Limb (tissue), 2 donors: ENCODE data around the gene SYCN.
"Not testable (repeated sequence)": the region's sequence is repeated elsewhere in the genome, so short reads cannot be mapped to it uniquely, and the experiment has no call there.

Experiments
- DNase-seq, 2 donors: peaks; one replicate each; pipeline ENCODE4 v3.0.0-alpha.2; 2016; ENCODE audit errors: extremely low spot score in 2 of 2

SYCN gene

GRCh38 chr19:39224910-39225309, 20.8 kb upstream of the SYCN start:
- no peak for DNase-seq

- DNase-seq = peak in 1 of 2 donors; percentile 58
Measured at GRCh38 chr19:39223703-39224279, 19.7 kb upstream of the SYCN start.

DNA sequence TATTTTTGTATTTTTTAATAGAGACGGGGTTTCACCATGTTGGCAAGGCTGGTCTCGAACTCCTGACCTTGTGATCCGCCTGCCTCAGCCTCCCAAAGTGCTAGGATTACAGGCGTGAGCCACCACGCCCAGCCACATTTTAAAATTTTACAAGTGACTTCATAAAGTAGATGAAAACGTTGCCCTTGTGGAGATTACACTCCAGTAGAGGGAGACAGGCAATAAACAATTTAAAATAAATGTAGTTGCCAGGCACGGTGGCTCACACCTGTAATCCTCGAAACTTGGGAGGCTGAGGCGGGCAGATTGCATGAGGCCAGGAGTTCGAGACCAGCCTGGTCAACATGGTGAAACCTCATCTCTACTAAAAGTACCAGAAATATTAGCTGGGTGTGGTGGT, 15.0 kb upstream of the SYCN start:
- DNase-seq = not testable (repeated sequence)

DNA sequence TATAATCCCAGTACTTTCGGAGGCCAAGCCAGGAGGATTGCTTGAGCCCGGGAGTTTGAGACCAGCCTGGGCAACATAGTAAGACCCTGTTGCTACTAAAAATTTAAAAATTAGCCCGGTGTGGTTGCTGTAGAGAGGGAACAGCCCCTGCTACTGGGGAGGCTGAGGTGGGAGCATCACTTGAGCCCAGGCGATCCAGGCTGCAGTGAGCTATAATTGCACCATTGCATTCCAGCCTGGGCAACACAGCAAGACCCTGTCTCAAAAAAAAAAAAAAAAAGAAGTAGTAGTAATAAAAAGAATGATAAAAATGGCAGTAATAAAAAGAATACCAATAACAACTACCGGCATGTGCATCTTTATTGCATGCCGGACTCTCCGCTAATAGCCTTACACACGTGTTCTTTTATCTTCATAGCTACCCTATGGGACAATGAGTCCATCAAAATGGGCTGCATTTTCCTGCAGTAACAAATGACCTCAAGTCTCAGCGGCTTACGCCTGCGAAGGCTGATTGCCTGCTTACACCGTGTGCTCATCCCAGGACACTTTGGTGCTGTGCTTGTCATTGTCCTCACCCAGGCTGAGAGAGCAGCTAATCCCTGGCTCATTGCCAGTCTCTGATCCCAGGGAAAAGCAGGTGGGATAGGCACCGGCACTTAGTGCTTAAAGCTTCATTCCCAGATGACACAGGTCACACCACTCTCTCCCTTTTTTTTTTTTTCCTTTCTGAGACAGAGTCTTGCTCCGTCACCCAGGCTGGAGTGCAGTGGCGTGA, 14.4 kb upstream of the SYCN start:
- no peak for DNase-seq

DNA sequence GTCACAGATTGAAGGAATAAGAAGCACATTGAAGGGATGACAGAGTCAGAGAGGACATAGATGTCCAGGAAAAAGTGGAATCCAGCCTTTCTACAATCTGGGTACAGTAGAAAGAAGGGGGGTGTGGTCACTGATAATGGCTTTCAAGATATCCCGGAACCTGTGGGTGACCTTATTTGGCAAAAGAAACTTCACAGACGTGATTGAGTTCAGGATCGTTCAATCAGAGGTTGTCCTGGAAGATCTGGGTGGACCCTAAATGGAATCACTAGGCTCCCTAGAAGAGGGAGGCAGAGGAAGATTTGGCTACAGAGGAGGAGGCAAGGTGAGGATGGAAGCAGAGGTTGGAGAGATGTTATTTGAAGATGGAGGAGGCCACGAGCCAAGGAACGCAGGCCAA, 13.0 kb upstream of the SYCN start:
- no peak for DNase-seq

DNA sequence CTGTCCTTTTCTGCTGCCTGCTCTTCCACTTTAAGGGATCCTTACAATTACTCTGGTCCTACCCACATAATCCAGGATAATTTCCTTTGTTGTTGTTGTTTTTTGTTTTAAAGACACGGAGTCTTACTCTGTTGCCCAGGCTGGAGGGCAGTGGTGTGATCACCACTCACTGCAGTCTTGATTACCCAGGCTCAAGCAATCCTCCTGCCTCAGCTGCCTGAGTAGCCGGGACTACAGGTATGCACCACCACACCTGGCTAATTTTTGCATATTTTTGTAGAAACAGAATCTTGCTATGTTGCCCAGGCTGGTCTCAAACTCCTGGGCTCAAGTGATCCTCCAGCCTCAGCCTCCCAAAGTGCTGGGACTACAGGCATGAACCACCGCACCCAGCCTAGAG, 11.3 kb upstream of the SYCN start:
- DNase-seq = not testable (repeated sequence)

DNA sequence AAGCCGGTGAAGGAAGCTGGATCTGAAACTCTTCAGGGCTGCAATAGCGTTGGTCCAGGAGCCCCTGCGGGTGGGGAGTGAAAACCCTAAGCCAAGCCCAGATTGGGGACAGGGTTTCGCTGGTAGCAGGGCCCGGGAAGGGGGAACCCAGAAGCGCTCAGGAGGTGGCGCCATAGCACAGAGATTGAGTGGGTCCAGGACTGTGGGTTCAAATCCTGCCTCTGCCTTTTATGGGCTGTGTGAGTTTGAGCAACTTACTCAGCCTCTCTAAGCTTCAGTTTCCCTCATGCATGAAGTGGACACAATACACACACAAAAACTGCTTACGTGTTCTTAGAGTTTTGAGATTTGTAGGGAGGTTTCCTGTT, 8.3 kb upstream of the SYCN start:
- DNase-seq = no peak

- DNase-seq = no peak
Measured at GRCh38 chr19:39211731-39212374, 7.8 kb upstream of the SYCN start.

DNA sequence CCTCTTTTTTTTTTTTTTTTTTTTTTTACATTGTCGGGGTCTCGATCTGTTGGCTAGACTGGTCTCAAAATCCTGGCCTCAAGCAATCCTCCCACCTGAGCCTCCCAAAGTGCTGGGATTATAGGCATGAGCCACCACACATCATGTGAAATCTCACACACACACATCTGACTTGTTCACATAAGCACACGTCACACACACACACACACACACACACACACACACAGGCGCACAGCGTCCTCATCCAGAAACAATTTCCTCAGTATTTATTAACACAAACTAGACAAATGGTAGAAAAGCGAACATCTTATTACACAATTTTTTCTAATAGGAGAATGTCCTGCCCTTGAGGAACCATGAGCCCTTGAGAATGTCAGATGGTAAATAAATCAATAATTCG, 5.1 kb upstream of the SYCN start:
- no peak for DNase-seq

DNA sequence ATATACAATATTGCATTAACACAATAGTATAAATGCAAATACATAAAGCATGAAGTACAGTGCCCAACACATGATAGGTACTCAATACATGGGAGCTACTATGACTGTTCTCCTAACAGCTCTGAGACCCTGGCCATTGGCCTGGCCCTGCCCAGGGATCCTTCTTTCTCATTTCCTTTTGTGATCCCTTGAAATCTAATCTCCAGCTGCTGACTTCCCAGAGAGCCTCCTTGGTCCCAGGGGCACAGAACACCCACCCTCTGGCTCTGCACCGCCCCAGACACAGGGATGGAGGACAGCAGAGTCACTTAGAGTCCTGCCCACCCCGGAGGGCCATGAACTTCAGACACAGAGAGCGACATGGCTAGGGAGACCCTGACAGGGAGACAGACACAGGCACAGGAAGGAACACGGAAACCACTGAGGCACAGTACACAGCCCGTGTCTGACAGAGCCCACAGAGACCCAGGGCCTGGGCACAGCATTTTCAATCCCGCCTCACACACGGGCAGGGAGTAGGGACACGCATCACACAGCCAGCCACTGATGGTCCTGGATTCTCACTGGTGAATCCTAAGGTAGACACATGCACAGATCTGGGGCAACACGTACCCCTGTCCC, 4.2 kb upstream of the SYCN start:
- DNase-seq = no peak

DNA sequence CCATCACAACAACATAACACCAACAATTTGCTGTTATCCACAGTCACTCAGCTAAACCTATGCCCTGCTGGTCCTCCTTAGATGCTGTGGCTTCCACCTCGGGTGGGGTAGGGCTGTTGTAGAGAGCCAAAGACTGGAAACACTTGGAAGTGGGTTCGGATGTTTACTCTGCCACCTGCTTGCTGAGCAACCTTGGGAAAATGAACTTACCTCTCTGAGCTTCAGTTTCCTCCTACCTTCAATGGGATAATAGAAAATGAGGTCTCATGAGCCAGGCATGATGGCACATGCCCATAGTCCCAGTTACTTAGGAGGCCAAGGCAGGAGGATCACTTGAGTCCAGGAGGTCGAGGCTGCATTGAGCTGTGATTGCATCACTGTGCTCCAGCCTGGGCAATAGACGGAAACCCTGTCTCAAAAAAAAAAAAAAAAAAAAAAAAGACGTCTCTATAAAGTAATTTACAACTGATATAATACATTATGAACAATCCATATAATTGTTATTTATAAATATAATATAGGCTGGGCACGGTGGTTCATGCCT, 3.3 kb upstream of the SYCN start:
- DNase-seq = no peak

DNA sequence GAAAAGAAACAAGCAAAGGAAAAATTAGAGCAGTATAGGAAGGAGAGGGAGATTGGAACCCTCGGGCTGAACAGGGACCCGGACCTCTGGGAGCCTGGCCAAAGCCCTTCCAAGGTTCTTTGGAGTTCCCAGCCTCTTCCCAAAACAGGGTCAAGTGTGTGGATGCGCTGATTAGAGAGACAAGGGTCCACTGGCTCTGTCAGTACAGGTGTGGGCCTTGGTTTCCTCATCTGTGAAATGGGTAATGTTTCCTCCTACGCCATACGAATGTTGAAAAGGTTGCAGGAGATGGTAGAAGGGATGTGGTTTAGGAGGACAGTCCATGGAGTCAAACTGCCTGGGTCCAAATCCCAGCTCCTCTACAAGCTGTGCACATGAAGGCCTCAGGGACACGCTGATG, 2.1 kb upstream of the SYCN start:
- DNase-seq = no peak

- DNase-seq = no peak
Measured at GRCh38 chr19:39205449-39205764, 1.3 kb upstream of the SYCN start.

- DNase-seq = no peak
Measured at GRCh38 chr19:39202998-39203355, 1.1 kb downstream of the SYCN start.

GRCh38 chr19:39200803-39201115, 3.3 kb downstream of the SYCN start:
- no peak for DNase-seq

DNA sequence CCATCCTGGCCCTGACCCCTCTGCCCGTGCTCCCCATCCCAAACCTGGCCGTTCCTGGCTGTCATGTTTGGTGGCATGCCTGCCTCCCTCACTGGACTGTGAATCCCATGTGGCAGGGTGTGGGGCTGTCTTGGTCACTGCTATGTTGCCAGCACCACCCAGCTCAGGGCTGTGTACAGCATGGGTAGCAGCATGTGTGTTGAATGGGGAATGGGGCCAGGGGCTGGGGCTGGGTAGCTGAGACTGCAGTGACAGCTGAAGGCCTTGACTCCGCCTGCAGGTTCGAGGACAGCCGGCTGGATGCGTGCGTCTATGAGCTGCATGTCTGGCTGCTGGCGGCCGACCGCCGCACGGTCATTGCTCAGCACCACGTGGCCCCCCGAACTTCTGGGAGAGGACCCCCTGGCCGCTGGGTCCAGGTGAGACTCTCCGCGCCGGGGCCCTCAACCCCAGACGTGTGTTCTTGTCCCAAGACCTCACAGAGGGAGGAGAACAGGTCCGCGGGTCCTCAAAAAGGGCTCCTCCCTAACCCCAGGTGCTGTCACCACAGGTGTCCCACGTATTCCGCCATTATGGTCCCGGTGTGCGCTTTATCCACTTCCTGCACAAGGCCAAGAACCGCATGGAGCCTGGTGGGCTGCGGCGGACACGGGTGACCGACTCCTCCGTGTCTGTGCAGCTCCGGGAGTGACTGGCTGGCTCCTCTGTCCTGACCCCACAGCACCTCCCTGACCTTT, 3.8 kb downstream of the SYCN start:
- no peak for DNase-seq

DNA sequence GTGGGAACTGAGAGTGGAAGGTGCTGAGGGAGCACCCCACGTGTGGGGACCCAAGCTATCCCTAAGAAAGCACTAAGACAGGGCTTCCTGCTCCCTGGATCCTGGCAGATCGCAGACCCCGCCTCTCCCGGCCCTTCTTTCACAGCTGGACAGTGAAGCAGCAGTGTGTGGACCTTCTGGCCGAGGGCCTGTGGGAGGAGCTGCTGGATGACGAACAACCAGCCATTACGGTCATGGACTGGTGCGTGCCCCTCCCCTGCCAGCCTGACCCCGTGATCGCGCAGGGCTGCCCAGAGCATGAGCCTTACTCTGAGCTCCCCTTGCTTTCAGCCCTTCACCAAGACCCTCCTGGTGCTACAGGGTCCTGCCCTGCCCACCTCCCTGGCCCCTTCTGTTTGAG, 5.0 kb downstream of the SYCN start:
- no peak for DNase-seq

DNA sequence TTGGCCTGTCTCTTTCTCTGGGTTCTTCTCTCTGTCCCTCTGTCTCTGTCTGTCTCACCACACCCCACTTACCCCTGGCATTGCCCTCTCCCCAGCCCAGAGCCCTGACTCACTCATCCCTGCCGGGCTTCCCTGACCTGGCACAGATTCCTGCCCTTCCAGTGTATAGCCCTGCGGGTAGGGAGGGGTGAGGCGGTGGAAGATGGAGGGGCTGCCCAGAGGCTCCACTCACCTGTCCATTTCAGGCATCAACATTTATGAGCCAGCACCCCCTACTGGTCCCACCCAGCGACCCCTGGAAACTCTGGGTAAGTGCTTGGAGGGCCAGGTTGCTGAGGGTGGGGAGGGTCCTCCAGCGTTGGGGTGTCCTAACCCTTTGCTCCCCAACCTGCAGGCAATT, 6.3 kb downstream of the SYCN start:
- DNase-seq = no peak

DNA sequence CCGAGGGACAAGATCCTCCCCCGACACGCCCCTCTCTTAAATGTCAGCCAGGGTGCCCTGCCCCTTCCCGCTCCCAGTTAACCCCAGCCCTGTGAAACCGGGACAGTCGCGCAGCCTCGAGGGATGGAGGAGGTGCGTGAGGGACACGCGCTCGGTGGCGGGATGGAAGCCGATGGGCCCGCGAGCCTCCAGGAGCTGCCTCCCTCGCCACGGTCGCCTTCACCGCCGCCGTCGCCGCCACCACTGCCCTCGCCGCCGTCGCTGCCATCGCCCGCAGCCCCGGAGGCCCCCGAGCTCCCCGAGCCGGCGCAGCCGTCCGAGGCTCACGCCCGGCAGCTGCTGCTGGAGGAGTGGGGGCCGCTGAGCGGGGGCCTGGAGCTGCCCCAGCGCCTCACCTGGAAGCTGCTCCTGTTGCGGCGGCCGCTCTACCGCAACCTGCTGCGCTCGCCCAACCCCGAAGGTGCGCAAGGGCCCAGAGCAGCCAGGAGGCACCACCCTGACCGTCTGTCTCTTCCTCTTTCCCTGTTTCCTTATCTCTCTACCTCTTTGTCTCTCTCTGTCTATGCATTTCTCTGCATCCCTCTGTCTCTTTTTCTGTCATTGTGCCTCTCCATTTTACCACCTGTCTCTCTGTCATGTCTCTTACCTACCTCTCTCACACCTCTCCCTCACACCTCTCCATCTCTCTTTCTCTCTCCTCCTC, 7.1 kb downstream of the SYCN start, which contains the start of gene NCCRP1:
Gene NCCRP1, plus strand, starts transcription at position 105 of the 703 bp plus-strand sequence. Its CDS starts 19 bp downstream, at position 124.
- DNase-seq = no peak

- no peak for DNase-seq
Measured at GRCh38 chr19:39196320-39196719, 7.7 kb downstream of the SYCN start.

GRCh38 chr19:39195755-39196154, 8.3 kb downstream of the SYCN start:
- no peak for DNase-seq
